KMS-11 (cell line): ENCODE measurements around the gene TAL1.

Experiments
- H2AFZ ChIP-seq: fragments of 200-600 bp; sonication (generic); 2 replicates; pipeline ENCODE4 v1.6.1; 2016; ENCODE audit warnings: antibody characterized with exemption, mixed run types, low read depth
- H3K27ac ChIP-seq: fragments of 200-600 bp; sonication (generic); 2 replicates; pipeline ENCODE4 v1.6.1; 2016; ENCODE audit warnings: mild to moderate bottlenecking, mixed run types
- H3K27me3 ChIP-seq: fragments of 200-600 bp; sonication (generic); 2 replicates; pipeline ENCODE4 v1.6.1; 2017; ENCODE audit warnings: mild to moderate bottlenecking, low read depth, mixed run types, moderate library complexity; ENCODE audit not compliant: insufficient read depth
- H3K36me3 ChIP-seq: fragments of 200-600 bp; sonication (generic); 2 replicates; pipeline ENCODE4 v1.6.1; 2017; ENCODE audit warnings: mild to moderate bottlenecking, mixed run types; ENCODE audit not compliant: insufficient read depth
- H3K4me1 ChIP-seq: fragments of 200-600 bp; sonication (generic); 2 replicates; pipeline ENCODE4 v1.6.1; 2016; ENCODE audit warnings: mild to moderate bottlenecking, low read depth, mixed run types; ENCODE audit not compliant: poor library complexity, severe bottlenecking
- H3K4me2 ChIP-seq: fragments of 200-600 bp; sonication (generic); 2 replicates; pipeline ENCODE4 v1.7.0; 2016; ENCODE audit warnings: mild to moderate bottlenecking, mixed run types
- H3K4me3 ChIP-seq: fragments of 200-600 bp; sonication (generic); IDR thresholded peaks from 2 replicates; pipeline ENCODE4 v1.6.1; 2017; ENCODE audit warnings: low read depth, low read length, mixed read lengths; ENCODE audit not compliant: insufficient read depth
- H3K79me2 ChIP-seq: fragments of 200-600 bp; sonication (generic); 2 replicates; pipeline ENCODE4 v1.6.1; 2016; ENCODE audit warnings: low read depth, mixed run types; ENCODE audit not compliant: insufficient read depth
- H3K9ac ChIP-seq: fragments of 200-600 bp; sonication (generic); 2 replicates; pipeline ENCODE4 v1.6.1; 2016; ENCODE audit warnings: mild to moderate bottlenecking, mixed run types
- H4K20me1 ChIP-seq: fragments of 200-600 bp; sonication (generic); 2 replicates; pipeline ENCODE4 v1.6.1; 2016; ENCODE audit warnings: mild to moderate bottlenecking, mixed run types; ENCODE audit not compliant: insufficient read depth
- CTCF ChIP-seq: fragments of 200-600 bp; sonication (generic); conservative IDR thresholded peaks from 2 replicates; pipeline ENCODE4 v1.6.1; 2017; ENCODE audit warnings: low read depth, mild to moderate bottlenecking, antibody characterized with exemption, low read length, moderate library complexity, mixed read lengths

The TAL1 gene

GRCh38 chr1:47262787-47263413, 30.9 kb upstream of the TAL1 start:
- Histone ChIP-seq H3K4me2 (no peak overlapping the region), H3K4me3 (no peak overlapping the region), H2AFZ (no peak overlapping the region), H4K20me1 (no peaks in the 10 kb centered on the region), H3K4me1 (peaks cover 3% of the 10 kb centered on the region), H3K9ac (no peak overlapping the region), H3K36me3 (no peaks in the 10 kb centered on the region), H3K79me2 (no peaks in the 10 kb centered on the region), H3K27ac (no peak overlapping the region), H3K27me3 (no peaks in the 10 kb centered on the region)
- peak; percentile 75 for TF ChIP-seq CTCF

- Histone ChIP-seq H4K20me1 (no peaks in the 10 kb centered on the region), H3K9ac (no peak overlapping the region), H3K4me3 (no peak overlapping the region), H3K4me1 (no peaks in the 10 kb centered on the region), H3K4me2 (no peak overlapping the region), H2AFZ (no peak overlapping the region), H3K36me3 (no peaks in the 10 kb centered on the region; the same call in 1 of the 2 replicates), H3K27me3 (no peaks in the 10 kb centered on the region), H3K27ac (no peak overlapping the region), H3K79me2 (no peaks in the 10 kb centered on the region)
- TF ChIP-seq CTCF, result no peak
These were observed 25.2 kb upstream of the TAL1 start for GRCh38 chr1:47257224-47257623.

GRCh38 chr1:47252795-47253194, 20.8 kb upstream of the TAL1 start:
- H4K20me1 ChIP-seq, result no peaks in the 10 kb centered on the region
- no peaks in the 10 kb centered on the region for H3K27me3 ChIP-seq
- no peak overlapping the region for H3K9ac ChIP-seq
- H3K36me3 ChIP-seq, result no peaks in the 10 kb centered on the region; the same call in 1 of the 2 replicates
- H3K4me2 ChIP-seq, result no peak overlapping the region
- no peak overlapping the region for H2AFZ ChIP-seq
- no peak overlapping the region for H3K4me3 ChIP-seq
- H3K79me2 ChIP-seq, result no peaks in the 10 kb centered on the region
- TF ChIP-seq CTCF, result no peak
- H3K27ac ChIP-seq, result no peak overlapping the region
- H3K4me1 ChIP-seq, result no peaks in the 10 kb centered on the region

GRCh38 chr1:47252369-47252768, 20.3 kb upstream of the TAL1 start:
- Histone ChIP-seq H3K27me3 (no peaks in the 10 kb centered on the region), H3K36me3 (no peaks in the 10 kb centered on the region; the same call in 1 of the 2 replicates), H3K9ac (no peak overlapping the region), H3K4me3 (no peak overlapping the region), H4K20me1 (no peaks in the 10 kb centered on the region), H3K4me2 (no peak overlapping the region), H3K4me1 (no peaks in the 10 kb centered on the region), H3K79me2 (no peaks in the 10 kb centered on the region), H2AFZ (no peak overlapping the region), H3K27ac (no peak overlapping the region)
- no peak for TF ChIP-seq CTCF
